DMS53 (cell line): Measurements from ENCODE around the gene NAPG.
"Not testable (repeated sequence)": the region's sequence is repeated elsewhere in the genome, so short reads cannot be mapped to it uniquely, and the experiment has no call there.

Experiments used
- DNase-seq: peaks from one replicate; lab custom pipeline; 2025; lab: John Stamatoyannopoulos, UW

NAPG gene

GRCh38 chr18:10525697-10526560 is at the start of gene NAPG:
NAPG (plus strand) TSS chr18:10526027; CDS start chr18:10526103, 76 bp downstream.
- DNase-seq: peak; percentile 98

GRCh38 chr18:10476338-10476791 is 49.5 kb upstream of the NAPG start:
- DNase-seq: no peak

GRCh38 chr18:10477121-10477862 is 48.5 kb upstream of the NAPG start:
- DNase-seq: no peak

- no peak for DNase-seq
Observed at GRCh38 chr18:10477863-10478260, 48.0 kb upstream of the NAPG start.

- no peak for DNase-seq
Observed at GRCh38 chr18:10481831-10482230, 44.0 kb upstream of the NAPG start.

GRCh38 chr18:10482363-10482984 is 43.4 kb upstream of the NAPG start:
- DNase-seq: no peak

- DNase-seq: no peak
Observed at GRCh38 chr18:10482985-10483949, 42.6 kb upstream of the NAPG start.

- DNase-seq: no peak
Observed at GRCh38 chr18:10485475-10485874, 40.4 kb upstream of the NAPG start.

GRCh38 chr18:10486362-10486761 is 39.5 kb upstream of the NAPG start:
- no peak for DNase-seq

GRCh38 chr18:10487154-10487553 is 38.7 kb upstream of the NAPG start:
- no peak for DNase-seq

GRCh38 chr18:10488017-10488416 is 37.8 kb upstream of the NAPG start:
- DNase-seq: no peak

GRCh38 chr18:10490401-10491165 is 35.2 kb upstream of the NAPG start:
- DNase-seq: peak; percentile 96

- DNase-seq: no peak
Observed at GRCh38 chr18:10495936-10496335, 29.9 kb upstream of the NAPG start.

GRCh38 chr18:10497206-10497749 is 28.5 kb upstream of the NAPG start:
- DNase-seq: no peak

- DNase-seq: no peak
Observed at GRCh38 chr18:10499230-10499629, 26.6 kb upstream of the NAPG start.

- no peak for DNase-seq
Observed at GRCh38 chr18:10500038-10500437, 25.8 kb upstream of the NAPG start.

- DNase-seq: no peak
Observed at GRCh38 chr18:10504723-10505122, 21.1 kb upstream of the NAPG start.

- DNase-seq: not testable (repeated sequence)
Observed at GRCh38 chr18:10505892-10506291, 19.9 kb upstream of the NAPG start.

- no peak for DNase-seq
Observed at GRCh38 chr18:10508591-10508990, 17.2 kb upstream of the NAPG start.

GRCh38 chr18:10511236-10511635 is 14.6 kb upstream of the NAPG start:
- DNase-seq: no peak
